Retina (tissue), 1 donor: ENCODE measurements around the gene EIF2S3B.

ENCODE experiments used
- DNase-seq: peaks from one replicate; pipeline ENCODE4 v3.0.0-alpha.2; 2016

The EIF2S3B gene

GRCh38 chr12:10554756-10555481 is 49.2 kb downstream of the EIF2S3B start:
- DNase-seq = no peak

DNA sequence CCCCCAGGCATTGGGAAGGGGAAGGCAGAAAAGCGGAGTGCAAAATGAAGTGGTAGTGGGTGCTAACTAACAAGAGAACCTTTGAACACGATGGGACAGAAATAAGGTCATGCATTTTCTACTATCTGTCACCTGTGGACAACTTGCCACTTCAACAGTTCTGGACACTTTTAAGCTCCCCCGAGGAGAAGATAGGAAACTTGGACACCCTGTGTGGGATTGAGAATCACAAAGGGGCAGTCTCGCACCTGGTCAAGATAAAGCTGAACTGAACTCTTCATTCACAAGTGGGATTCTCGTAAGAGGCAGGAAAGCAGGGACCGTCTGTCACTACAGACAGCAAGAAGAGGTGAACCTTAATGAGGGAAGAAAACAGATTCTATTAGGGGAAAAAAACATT is 51.6 kb downstream of the EIF2S3B start:
- no peak for DNase-seq

GRCh38 chr12:10557766-10558165 is 52.1 kb downstream of the EIF2S3B start:
- DNase-seq = no peak
